ENCODE measurements around the gene LCE6A. TPM values are rescaled to one million over a fixed set of nuclear protein-coding genes. Genes with fewer than 3 reads are reported as not detected.

Gene LCE6A
- total RNA-seq, 1 donor from 2014 or later, result not detected

DNA sequence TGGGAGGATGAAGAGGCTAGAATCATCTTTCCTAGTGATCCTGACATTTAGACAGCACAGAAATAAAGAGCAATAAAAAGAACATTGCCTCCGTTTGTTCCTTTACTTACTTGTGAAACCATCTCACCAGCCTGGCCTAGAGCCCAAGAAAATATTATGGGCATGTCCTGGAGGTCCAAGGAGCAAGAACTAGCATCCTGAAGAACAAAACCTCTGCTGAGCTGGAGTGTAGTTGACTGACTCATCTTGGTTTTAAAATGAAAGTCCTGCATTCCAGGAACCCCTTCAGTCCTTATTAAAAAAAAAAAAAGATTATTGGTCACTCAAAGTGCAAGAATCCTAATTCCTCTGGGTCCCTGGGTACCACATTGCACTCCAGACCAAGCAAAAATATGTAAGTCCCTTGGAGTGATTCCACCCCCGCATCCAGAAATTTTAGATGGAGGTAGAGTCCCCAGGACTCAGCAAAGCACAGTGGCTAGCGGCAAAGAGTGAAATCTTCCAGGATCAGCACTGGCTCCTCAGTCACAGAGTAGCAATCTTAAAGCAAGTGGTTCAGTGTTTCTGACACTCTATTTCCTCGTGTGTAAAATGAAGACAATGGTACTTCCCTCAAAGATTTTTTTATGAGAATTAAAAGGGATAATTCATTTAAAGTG lies 42.4 kb downstream of the LCE6A start:
- Histone ChIP-seq H3K36me3 (ENCODE audit: control insufficient read depth in 3 of 3, insufficient read depth in 3 of 3, low read length in 3 of 3) (no peaks in the 10 kb centered on the region), H3K27ac (ENCODE audit: low read depth, low read length) (no peak overlapping the region), H3K9ac (ENCODE audit: low read depth in 1 of 3, low read length in 3 of 3) (no peak overlapping the region), H3K27me3 (ENCODE audit: control insufficient read depth in 3 of 3, insufficient read depth in 3 of 3, low read length in 3 of 3) (peaks cover 0 to 4% (median 0%) of the 10 kb centered on the region in 3 donors), H3K9me3 (ENCODE audit: control insufficient read depth in 3 of 3, low read length in 3 of 3) (no peaks in the 10 kb centered on the region), H3K4me1 (ENCODE audit: control insufficient read depth in 3 of 3, insufficient read depth in 3 of 3, low read length in 3 of 3) (no peaks in the 10 kb centered on the region), H3K4me3 (ENCODE audit: low read length in 3 of 3) (no peak overlapping the region)

GRCh38 chr1:152886085-152886484 lies 43.4 kb downstream of the LCE6A start:
- no peaks in the 10 kb centered on the region for H3K9me3 ChIP-seq (ENCODE audit: control insufficient read depth in 3 of 3, low read length in 3 of 3)
- H3K9ac ChIP-seq (ENCODE audit: low read depth in 1 of 3, low read length in 3 of 3), result no peak overlapping the region
- H3K4me3 ChIP-seq (ENCODE audit: low read length in 3 of 3), result no peak overlapping the region
- peaks cover 0 to 4% (median 0%) of the 10 kb centered on the region in 3 donors for H3K27me3 ChIP-seq (ENCODE audit: control insufficient read depth in 3 of 3, insufficient read depth in 3 of 3, low read length in 3 of 3)
- H3K27ac ChIP-seq (ENCODE audit: low read depth, low read length), result no peak overlapping the region
- no peaks in the 10 kb centered on the region for H3K4me1 ChIP-seq (ENCODE audit: control insufficient read depth in 3 of 3, insufficient read depth in 3 of 3, low read length in 3 of 3)
- no peaks in the 10 kb centered on the region for H3K36me3 ChIP-seq (ENCODE audit: control insufficient read depth in 3 of 3, insufficient read depth in 3 of 3, low read length in 3 of 3)

DNA sequence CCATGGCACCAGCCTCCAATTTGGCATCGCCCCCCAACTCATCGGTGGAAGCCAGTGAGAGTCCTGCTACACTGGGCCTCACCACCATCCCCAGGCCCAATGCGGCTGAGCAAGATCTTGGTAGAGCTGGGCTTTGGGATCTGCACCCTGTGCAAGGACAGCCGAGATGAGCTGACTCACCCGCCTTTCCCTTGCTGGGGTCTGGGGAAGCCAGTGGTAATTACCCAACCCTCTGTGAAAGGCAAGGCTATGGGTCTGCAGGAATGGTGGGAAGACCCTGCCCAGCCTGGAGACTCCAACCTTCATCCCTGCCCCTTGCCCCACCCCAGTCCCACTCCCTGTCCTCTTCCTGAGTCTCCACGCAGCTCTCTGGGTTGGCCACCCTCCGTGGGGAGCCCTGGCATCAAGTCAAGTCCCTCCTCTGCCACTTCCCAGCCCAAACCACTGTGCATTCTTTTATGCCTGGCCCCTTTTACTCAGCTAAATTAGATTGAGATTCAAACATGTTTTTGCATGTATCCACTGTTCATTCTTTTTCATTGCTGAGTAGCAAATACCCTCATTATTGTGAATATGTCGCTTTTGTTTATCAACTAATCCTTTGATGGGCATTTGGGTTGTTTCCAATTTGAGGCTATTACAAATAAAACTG lies 44.2 kb downstream of the LCE6A start:
- no peaks in the 10 kb centered on the region for H3K9me3 ChIP-seq (ENCODE audit: control insufficient read depth in 3 of 3, low read length in 3 of 3)
- peaks cover 0 to 4% (median 0%) of the 10 kb centered on the region in 3 donors for H3K27me3 ChIP-seq (ENCODE audit: control insufficient read depth in 3 of 3, insufficient read depth in 3 of 3, low read length in 3 of 3)
- H3K4me3 ChIP-seq (ENCODE audit: low read length in 3 of 3), result no peak overlapping the region
- H3K4me1 ChIP-seq (ENCODE audit: control insufficient read depth in 3 of 3, insufficient read depth in 3 of 3, low read length in 3 of 3), result no peaks in the 10 kb centered on the region
- no peaks in the 10 kb centered on the region for H3K36me3 ChIP-seq (ENCODE audit: control insufficient read depth in 3 of 3, insufficient read depth in 3 of 3, low read length in 3 of 3)
- no peak overlapping the region for H3K9ac ChIP-seq (ENCODE audit: low read depth in 1 of 3, low read length in 3 of 3)
- H3K27ac ChIP-seq (ENCODE audit: low read depth, low read length), result no peak overlapping the region

DNA sequence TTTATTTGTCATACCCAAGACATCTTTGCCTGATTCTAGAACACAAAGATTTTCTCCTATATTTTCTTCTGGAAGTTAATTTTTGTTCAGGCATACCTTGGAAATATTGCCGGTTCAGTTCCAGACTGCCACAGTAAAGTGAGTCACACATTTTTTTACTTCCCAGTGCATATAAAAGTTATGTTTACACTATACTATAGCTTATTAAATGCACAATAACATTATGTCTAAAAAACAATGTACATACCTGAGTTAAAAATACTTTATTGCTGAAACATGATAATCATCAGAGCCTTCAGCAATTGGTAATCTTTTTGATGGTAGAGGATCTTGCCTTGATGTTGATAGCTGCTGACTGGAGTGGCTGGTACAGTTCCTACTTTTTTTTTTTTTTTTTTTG lies 45.5 kb downstream of the LCE6A start:
- peaks cover 0 to 4% (median 0%) of the 10 kb centered on the region in 3 donors for H3K27me3 ChIP-seq (ENCODE audit: control insufficient read depth in 3 of 3, insufficient read depth in 3 of 3, low read length in 3 of 3)

More for the DNA sequence above, 45.5 kb downstream of the LCE6A start:
- Histone ChIP-seq H3K9ac (ENCODE audit: low read depth in 1 of 3, low read length in 3 of 3) (no peak overlapping the region), H3K4me1 (ENCODE audit: control insufficient read depth in 3 of 3, insufficient read depth in 3 of 3, low read length in 3 of 3) (no peaks in the 10 kb centered on the region), H3K9me3 (ENCODE audit: control insufficient read depth in 3 of 3, low read length in 3 of 3) (no peaks in the 10 kb centered on the region), H3K4me3 (ENCODE audit: low read length in 3 of 3) (no peak overlapping the region), H3K27ac (ENCODE audit: low read depth, low read length) (no peak overlapping the region), H3K36me3 (ENCODE audit: control insufficient read depth in 3 of 3, insufficient read depth in 3 of 3, low read length in 3 of 3) (no peaks in the 10 kb centered on the region)

Other genes with a start within 250 kb of the LCE6A start
- gene LCE3C, start 242.6 kb upstream of the LCE6A start, total RNA-seq, result not detected
- gene LCE3B, start 229.0 kb upstream of the LCE6A start, total RNA-seq, result not detected
- not detected for gene LCE3A, start 219.8 kb upstream of the LCE6A start, total RNA-seq
- gene LCE2D, start 179.5 kb upstream of the LCE6A start, total RNA-seq, result not detected
- gene LCE2C, start 167.6 kb upstream of the LCE6A start, total RNA-seq, result not detected
- not detected for gene LCE2B, start 156.7 kb upstream of the LCE6A start, total RNA-seq
- gene LCE2A, start 144.5 kb upstream of the LCE6A start, total RNA-seq, result not detected
- not detected for gene LCE4A, start 134.7 kb upstream of the LCE6A start, total RNA-seq
- gene KPRP, start 84.8 kb upstream of the LCE6A start, total RNA-seq, result not detected
- not detected for gene LCE1F, start 67.7 kb upstream of the LCE6A start, total RNA-seq
- gene LCE1E, start 56.6 kb upstream of the LCE6A start, total RNA-seq, result not detected
- not detected for gene LCE1D, start 46.1 kb upstream of the LCE6A start, total RNA-seq
- gene LCE1C, start 36.2 kb upstream of the LCE6A start, total RNA-seq, result not detected
- not detected for gene LCE1B, start 30.9 kb upstream of the LCE6A start, total RNA-seq
- gene LCE1A, start 15.4 kb upstream of the LCE6A start, total RNA-seq, result not detected
- not detected for gene LCE7A, start 17.1 kb downstream of the LCE6A start, total RNA-seq
- gene SMCP, start 35.5 kb downstream of the LCE6A start, total RNA-seq, result not detected
- not detected for gene IVL, start 65.7 kb downstream of the LCE6A start, total RNA-seq
- not detected for gene SPRR5, start 104.3 kb downstream of the LCE6A start, total RNA-seq
- gene SPRR4, start 127.8 kb downstream of the LCE6A start, total RNA-seq, result not detected
- not detected for gene SPRR1A, start 141.2 kb downstream of the LCE6A start, total RNA-seq
- not detected for gene SPRR3, start 158.9 kb downstream of the LCE6A start, total RNA-seq
- gene SPRR1B, start 188.3 kb downstream of the LCE6A start, total RNA-seq, result not detected
- gene SPRR2D, start 198.3 kb downstream of the LCE6A start, total RNA-seq, result not detected
- not detected for gene SPRR2A, start 214.7 kb downstream of the LCE6A start, total RNA-seq
- gene SPRR2B, start 228.8 kb downstream of the LCE6A start, total RNA-seq, result not detected

Data from skeletal muscle tissue (tissue), 4 donors.